Measurements from ENCODE around the gene DNAJA4. TPM values are rescaled to one million over a fixed set of nuclear protein-coding genes. Genes with fewer than 3 reads are reported as not detected.
A peak's percentile ranks its signal among the peaks of the same experiment; 100 is the strongest.

Gene DNAJA4
- total and polyA plus RNA-seq, 8 donors: 11.4 to 53.6 (median 30.3) TPM; not detected in 1

DNA sequence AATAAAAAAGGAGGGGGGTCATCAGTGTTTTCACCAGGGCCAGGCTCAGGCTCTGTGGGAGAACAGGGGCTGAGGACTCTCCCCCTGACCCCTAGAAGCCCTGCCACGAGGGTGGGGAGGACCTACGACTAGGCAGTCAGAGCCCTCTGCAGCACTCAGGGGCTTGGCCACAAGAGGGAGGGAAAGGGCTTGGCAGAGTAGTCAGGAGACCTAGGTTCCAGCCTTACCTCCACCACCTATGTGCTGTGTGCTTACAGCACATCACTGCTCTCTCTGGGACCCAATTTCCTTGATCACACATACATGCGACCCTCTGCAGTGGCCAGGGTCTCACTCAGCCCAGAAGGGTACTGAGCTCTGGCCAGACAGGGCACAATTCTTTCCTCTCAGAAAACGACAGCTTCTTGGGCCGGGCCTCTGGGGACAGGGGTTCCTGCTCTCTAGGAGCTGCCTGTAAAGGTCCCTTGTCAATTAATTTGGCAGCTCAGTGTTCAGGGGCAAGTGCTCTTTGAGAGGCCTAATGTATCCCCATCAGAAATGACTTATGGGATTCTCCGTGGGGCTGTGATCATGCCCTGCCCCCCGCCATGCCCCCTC is 51.4 kb downstream of the DNAJA4 start:
- intact Hi-C loops (cut with DNase I; ENCODE audit: low total_unique reads): no loop called here

DNA sequence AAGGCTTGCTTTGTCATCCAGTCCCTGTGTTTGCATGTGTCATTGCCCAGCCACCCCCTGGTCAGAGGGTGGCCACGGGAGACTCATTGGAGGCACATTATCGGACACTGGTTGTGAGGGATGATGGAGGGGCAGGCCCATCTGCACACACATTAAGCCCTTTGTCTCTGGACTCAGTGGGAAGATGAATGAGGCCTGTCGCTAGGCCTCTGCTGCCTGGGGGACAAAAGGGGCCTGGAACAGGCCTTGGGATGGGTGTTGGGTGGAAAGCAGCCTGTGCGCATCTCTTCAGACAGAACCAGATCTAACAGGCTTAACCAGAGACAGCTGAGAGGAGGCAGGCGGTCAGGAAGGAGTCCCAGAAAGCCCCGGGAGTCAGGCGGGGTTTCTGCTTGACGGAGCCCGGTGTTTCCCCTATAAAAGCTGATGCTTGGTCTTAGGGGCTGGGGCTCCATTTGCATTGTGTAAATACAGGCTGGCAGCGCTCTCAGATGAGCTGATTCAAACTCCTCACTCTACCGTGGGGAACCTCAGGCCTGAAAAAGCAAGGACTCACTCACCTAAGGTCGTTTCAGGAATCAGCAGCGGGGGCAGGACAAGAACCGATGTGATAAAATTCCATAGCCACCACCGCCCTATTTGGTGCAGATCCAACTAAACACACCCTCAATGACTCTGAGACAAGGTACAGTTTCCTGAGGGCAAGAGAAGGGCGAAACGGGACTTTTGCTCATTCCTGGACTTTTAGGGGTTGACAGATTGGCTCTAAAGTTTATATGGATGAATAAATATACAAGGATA is 52.1 kb downstream of the DNAJA4 start:
- Histone ChIP-seq H3K36me3 (no peaks in the 10 kb centered on the region), H3K27ac (peak overlapping the region; percentile 26 to 58 (median 39)), H3K4me3 (no peak overlapping the region), H3K9me3 (no peaks in the 10 kb centered on the region), H3K27me3 (peaks cover 0 to 25% (median 0%) of the 10 kb centered on the region in 3 donors), H3K4me1 (peaks cover 5 to 10% (median 8%) of the 10 kb centered on the region in 4 donors)
- intact Hi-C loops (cut with DNase I; ENCODE audit: low total_unique reads): no loop called here
- 36 to 54% (median 38%) methylated on average over 17 of the region's 17 CpGs for WGBS, 5 donors
- peak; percentile 61 to 82 for DNase-seq
- TF ChIP-seq, protein P1, sequence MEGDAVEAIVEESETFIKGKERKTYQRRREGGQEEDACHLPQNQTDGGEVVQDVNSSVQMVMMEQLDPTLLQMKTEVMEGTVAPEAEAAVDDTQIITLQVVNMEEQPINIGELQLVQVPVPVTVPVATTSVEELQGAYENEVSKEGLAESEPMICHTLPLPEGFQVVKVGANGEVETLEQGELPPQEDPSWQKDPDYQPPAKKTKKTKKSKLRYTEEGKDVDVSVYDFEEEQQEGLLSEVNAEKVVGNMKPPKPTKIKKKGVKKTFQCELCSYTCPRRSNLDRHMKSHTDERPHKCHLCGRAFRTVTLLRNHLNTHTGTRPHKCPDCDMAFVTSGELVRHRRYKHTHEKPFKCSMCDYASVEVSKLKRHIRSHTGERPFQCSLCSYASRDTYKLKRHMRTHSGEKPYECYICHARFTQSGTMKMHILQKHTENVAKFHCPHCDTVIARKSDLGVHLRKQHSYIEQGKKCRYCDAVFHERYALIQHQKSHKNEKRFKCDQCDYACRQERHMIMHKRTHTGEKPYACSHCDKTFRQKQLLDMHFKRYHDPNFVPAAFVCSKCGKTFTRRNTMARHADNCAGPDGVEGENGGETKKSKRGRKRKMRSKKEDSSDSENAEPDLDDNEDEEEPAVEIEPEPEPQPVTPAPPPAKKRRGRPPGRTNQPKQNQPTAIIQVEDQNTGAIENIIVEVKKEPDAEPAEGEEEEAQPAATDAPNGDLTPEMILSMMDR (IDR thresholded peaks at IDR 0.05): no peak
- TF ChIP-seq POLR2AphosphoS5 (IDR thresholded peaks at IDR 0.05): peak in 1 of 3 donors; percentile 7
- TF ChIP-seq EP300 (IDR thresholded peaks at IDR 0.05): no peak
- no peak for TF ChIP-seq POLR2A (IDR thresholded peaks at IDR 0.05)

More for the DNA sequence above, 51.4 kb downstream of the DNAJA4 start:
- peaks cover 0 to 25% (median 0%) of the 10 kb centered on the region in 3 donors for H3K27me3 ChIP-seq
- peak overlapping the region in 1 of 5 donors; percentile 55 for H3K27ac ChIP-seq
- DNase-seq: peak in 1 of 2 donors; percentile 48
- no peak overlapping the region for H3K4me3 ChIP-seq
- peaks cover 5 to 10% (median 8%) of the 10 kb centered on the region in 4 donors for H3K4me1 ChIP-seq
- H3K9me3 ChIP-seq: no peaks in the 10 kb centered on the region
- no peaks in the 10 kb centered on the region for H3K36me3 ChIP-seq
- no peak for TF ChIP-seq POLR2A (IDR thresholded peaks at IDR 0.05)
- TF ChIP-seq POLR2AphosphoS5 (IDR thresholded peaks at IDR 0.05): no peak
- TF ChIP-seq, protein P1 (IDR thresholded peaks at IDR 0.05): no peak
- no peak for TF ChIP-seq EP300 (IDR thresholded peaks at IDR 0.05)
- WGBS, 5 donors: 64 to 76% (median 70%) methylated on average over 7 of the region's 7 CpGs

DNA sequence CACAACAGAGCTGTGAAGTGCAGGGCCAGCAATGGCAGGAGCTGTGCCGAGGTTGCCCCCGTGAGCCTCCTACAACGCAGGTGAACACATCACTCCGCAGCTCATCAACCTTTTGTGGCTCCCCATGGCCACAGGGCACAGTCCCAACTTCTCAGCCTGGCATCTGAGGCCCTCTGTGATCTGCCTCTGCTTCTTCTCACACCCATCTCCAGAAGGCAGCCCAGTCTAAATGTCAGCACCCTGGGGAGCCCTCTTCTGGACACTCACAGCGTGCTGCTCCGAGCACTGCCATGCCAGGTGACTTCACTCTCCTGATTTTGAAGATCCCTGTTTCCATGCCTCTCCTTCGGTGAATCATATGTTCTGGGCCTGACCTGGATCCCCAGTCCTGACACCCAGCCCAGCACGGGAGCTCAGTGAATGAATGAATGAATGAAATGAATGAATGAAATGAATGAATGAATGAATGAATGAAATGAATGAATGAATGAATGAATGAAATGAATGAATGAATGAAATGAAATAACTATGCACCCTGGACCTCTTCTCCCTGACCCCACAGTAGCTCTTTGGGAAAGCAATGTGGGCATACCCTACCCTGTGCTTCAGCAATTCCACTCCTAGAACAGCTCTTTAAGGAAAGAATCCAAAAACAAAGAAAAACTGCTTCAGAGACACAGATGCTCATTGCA is 52.9 kb downstream of the DNAJA4 start:
- intact Hi-C loops (cut with DNase I; ENCODE audit: low total_unique reads): no loop called here

More for the DNA sequence above, 52.9 kb downstream of the DNAJA4 start:
- Histone ChIP-seq H3K27ac (peak overlapping the region in 4 of 5 donors; percentile 26 to 58 (median 54)), H3K27me3 (peaks cover 0 to 25% (median 0%) of the 10 kb centered on the region in 3 donors), H3K4me1 (peaks cover 5 to 10% (median 8%) of the 10 kb centered on the region in 4 donors), H3K36me3 (no peaks in the 10 kb centered on the region), H3K9me3 (no peaks in the 10 kb centered on the region), H3K4me3 (no peak overlapping the region)
- WGBS, 5 donors: 48 to 68% (median 62%) methylated on average over 8 of the region's 8 CpGs
- DNase-seq: peak; percentile 33 to 46
- TF ChIP-seq, protein P1 (IDR thresholded peaks at IDR 0.05): no peak
- no peak for TF ChIP-seq EP300 (IDR thresholded peaks at IDR 0.05)
- TF ChIP-seq POLR2A (IDR thresholded peaks at IDR 0.05): no peak
- TF ChIP-seq POLR2AphosphoS5 (IDR thresholded peaks at IDR 0.05): no peak

Data from stomach (tissue), 9 donors.